ENCODE data around the gene CDR2.
A peak's percentile ranks its signal among the peaks of the same experiment; 100 is the strongest.
"Not testable (repeated sequence)": the region's sequence is repeated elsewhere in the genome, so short reads cannot be mapped to it uniquely, and the experiment has no call there.

Gene CDR2

DNA sequence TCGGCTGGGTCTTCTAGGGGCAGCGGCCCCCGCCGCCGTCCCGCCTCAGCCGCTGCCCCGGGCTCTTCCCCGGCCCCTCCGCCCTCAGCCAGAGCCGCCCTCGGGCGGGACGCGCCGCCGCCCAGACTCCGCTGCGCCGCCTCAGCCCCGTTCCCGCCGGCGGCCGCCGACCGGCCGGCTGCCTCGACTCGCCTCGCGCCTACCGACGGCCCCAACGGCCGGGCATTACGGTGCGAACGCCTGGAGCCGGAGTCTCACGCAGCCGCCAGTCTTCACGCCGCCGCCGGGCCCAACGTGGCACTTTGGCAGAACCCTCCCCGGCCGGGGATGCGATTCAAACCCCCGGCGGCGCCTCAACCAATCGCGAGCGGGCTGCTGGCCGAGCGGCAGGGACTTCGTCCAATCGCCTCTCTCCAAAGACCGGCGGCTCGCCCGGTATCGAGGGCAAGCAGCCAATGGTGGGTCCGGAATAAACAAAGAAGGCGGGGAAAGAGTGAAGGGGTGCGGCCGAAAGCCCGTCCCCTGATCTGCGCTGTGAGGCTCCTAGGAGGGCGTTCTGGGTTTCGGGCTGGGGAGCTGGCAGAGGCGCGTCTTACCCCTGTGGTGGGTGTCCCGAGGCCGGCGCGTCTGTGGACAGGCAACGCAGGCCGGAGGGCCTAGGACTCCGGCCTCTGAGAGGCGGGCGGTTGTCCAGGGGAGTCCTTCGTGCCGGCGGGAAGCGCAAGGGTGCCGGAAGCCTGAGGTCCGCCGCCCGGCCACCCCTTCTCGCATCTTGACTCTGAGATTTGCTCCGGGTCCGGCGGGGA, at the start of gene CDR2:
Gene CDR2 (minus strand): TSS at position 309 of the 806 bp plus-strand sequence. CDS start 310 bp downstream, outside the sequence.
- DNase-seq, result peak; percentile 97

DNA sequence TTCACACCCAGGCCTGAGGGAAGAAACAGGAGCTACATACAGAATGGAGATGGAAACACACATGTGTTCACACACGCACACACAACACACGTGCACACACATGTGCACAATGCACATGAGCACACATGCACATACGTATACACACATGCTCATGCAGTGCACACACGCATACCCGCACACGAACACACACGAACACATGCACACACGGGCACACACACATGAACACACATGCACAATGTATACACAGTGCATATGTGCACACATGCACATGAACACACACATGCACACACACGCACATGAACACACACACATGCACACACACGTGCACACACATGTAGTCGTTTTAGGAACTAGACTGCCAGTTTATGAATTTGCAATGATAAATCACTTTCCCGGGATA, 49.3 kb upstream of the CDR2 start:
- DNase-seq, result no peak

DNA sequence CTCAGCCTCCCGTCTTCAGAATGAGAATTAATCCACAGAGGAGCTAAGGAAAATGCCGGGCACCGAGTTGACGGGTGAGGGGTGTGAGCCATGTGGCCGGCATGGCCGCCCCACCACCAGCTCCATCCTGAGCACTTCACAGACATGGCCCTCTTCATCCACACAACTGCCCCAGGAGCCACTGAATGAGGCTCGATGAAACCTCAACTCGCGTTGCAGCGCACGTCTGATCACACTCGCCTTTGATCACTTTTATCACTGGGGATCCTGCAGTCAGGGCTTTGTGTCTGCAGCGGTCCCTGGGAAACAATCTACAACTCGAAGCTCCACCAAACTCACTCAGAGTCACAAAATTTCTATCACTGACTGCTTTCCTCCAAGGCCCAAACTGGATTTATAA, 46.7 kb upstream of the CDR2 start:
- no peak for DNase-seq

DNA sequence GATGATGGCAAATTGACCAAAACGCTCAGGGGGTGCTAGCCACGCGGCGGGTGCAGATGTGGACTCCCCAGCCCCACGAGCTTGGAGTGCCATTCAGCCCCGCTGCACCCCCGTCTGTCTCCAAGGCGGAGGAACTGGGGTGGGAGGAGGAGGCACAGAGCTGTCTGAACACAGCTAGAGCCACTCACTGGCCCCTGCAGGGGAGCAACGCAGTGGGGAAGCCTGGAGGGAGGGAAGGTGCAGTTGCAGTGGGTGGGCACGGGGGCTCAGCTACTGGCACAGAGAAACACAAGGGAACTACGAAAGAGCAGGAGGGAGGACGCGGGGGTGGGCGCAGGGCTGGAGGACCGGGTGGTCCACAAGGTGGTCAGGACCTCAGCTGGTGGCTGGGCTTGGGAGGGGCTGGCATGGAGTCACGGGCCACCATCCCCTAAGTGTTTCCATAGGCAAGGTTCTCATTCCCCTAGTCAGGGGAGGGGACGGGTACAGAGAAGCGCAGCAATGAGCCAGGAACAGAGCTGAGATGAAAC, 46.3 kb upstream of the CDR2 start:
- DNase-seq, result no peak

DNA sequence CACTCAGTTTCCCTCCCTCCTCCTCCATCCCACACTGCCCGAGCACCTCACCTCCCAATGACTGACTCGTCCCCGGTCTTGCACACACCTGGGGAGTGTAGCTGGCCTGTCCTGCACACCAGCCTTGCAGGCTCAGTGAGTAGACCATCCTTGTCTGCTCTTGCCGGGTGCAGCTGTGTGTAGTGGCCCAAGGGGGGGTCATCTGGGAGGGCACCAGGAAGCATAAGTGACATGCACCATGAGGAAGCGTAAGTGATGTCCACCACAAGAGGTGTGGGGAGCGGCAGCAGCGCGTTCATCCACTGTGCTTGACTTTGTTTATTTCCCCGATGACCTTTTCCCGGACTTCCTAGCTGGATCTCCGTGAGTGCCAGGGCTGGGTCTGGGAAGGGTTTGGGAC, 45.5 kb upstream of the CDR2 start:
- DNase-seq, result no peak

DNA sequence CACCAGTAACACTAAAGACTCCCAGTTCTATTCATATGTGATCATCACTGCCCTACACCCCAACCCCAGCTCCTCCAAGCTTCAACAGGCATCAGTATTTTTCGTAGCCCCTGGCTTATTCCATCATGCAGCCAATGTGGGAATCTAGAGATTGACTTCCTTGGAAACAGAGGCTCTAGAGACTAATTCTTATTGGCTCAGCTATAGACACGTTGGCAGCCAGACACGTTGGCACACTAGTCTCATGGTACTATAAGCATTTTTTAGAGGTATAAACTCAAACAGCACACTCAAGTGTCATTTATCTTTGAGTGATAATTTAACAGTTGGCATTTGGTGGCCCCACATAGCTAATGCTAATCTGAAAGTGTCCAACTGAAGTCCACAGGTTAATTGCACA, 44.4 kb upstream of the CDR2 start:
- DNase-seq, result no peak

DNA sequence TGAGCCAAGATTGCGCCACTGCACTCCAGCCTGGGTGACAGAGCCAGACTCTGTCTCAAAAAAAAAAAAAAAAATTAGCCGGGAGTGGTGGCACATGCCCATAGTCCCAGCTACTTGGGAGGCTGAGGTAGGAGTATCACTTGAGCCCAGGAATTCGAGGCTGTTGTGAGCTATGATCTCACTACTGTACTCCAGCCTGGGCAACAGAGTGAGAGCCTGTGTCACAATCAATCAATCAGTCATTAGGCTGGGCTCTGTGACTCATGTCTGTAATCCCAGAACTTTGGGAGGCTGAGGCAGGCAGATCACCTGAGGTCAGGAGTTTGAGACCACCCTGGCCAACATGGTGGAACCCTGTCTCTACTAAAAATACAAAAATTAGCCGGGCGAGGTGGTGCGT, 43.4 kb upstream of the CDR2 start:
- DNase-seq, result not testable (repeated sequence)

DNA sequence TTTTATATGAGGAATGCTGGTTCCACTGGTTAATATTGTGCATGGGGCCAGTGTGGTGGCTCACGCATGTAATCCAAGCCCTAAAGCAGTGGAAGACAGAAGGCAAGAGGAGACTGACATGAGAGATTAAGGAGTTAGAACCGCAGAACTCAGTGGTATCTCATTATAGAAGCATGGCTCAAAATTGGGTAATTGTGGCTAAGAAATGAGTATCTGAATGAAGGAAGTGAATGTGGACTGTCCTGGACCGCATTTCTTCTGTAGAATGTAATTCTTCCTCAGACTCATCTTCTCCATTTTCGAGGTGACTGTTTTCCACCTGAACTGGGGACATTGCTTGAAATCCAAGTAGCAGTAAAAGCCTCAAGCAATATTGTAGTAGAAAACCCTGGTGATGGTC, 42.6 kb upstream of the CDR2 start:
- no peak for DNase-seq

DNA sequence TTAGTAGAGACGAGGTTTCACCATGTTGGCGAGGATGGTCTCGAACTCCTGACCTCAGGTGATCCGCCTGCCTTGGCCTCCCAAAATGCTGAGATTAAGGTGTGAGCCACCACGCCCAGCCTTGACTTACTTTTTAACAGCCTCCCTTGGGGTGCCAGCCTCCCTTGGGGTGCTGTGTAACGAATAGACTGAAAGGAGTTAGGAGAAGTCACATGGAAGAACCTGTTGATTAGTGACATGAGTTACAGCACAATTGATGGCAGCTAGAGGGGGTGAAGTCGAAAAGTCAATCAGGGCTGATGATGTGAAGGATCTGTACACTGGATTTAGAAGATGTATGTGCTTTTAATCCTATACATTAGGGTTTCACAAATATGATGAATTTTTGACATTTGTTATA, 39.4 kb upstream of the CDR2 start:
- DNase-seq, result no peak

DNA sequence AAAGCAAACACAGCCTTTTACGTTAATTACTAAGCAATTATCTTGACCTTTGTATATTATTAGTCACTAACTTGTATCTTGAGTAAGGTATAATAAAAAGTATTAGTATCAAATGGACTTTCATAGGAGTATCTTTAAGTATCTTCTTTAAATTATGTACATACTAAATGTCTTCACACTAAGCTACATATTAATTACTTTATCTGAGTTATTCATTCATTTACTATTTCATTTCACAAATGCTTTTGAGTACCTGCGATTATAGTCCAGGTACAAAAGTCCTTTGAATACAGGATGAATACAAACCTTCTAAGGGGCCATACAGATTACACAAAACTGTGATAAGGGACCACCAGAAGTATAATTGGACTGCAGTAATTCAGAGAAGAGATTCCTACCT, 33.1 kb upstream of the CDR2 start:
- no peak for DNase-seq

DNA sequence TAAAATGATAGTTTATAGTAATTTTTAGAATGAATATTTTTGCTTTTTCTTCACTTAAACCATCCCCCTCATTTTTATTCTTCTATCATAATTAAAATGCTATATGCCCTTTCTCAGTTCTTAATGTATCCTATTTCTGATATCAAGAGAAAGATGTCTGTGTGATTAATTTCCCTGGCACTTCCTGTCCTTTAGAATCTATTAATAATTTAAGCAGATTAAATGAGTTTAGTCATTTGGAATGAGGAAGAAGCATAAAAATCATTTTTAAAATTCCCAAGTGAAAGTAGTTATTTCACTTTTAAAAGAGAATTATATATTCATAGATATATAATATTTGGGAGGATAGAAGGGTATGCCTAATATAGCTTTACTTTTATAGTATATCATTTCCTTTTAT, 27.8 kb upstream of the CDR2 start:
- peak; percentile 56 for DNase-seq

DNA sequence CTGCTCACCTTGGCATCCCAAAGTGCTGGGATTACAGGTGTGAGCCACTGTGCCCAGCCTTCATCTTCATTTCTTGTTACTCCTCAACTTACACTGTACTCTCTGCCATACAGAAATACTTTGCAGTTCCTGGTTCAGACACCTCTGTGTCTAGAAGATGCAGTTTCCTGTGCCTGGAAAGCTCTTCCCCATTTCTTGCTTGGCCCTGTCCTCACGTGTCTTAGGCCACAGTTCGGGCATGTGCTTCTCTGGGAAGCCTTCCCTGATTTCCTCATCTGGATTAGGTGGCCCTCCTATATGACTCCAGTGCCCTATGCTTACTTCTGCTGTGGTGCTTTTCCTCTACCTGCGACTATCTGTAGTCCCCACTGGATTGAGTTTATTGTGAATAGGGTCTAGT, 26.5 kb upstream of the CDR2 start:
- no peak for DNase-seq

DNA sequence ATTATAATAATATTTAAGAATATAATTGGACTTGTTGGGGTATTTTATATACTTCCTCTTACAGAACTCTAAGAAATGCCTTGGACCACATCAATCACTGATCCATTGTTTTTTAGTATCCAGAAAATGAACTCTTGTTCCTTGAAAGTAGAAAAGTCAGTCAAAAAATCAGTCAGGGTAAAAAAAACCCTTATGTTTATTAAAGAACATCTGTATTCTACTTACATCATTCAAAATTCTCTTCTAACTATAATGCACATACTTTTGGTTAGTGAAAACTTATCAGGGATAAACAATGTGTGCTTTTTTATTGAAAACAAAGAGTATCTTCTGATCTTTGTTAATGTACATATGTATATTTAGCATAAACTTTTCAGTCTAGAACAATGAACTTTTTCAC, 23.5 kb upstream of the CDR2 start:
- DNase-seq, result no peak

DNA sequence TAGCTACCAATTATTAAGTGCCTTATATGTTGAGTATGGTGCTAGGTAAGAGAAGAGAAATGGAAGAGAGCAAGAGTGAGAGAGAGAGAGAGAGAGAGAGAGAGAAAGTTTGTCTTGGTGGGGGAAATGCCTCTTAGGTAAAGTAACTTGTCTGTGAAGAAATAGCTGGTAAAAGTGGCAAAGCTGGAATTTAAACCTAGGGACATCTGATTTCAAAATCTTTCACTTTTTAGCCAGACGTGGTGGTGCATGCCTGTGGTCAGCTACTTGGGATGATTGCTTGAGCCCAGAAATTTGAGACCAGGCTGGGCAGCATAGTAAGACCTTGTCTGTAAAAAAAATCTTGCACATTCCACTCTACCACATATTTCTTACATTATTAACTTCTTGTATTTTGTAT, 23.0 kb upstream of the CDR2 start:
- peak; percentile 78 for DNase-seq

DNA sequence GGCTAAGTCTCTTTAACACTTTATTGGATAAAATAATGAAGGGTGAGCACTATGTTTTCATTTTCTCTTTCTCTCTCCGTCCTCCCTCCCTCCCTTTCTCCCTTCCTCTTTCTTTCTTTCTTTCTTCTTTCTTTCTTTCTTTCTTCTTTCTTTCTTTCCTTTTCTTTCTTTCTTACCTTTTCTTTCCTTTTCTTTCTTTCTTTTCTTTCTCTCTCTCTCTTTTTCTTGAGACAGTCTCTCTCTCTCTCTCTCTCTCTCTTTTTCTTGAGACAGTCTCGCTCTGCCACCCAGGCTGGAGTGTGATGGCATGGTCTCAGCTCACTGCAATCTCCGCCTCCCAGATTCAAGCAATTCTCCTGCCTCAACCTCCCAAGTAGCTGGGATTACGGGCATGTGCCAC, 21.5 kb upstream of the CDR2 start:
- no peak for DNase-seq

DNA sequence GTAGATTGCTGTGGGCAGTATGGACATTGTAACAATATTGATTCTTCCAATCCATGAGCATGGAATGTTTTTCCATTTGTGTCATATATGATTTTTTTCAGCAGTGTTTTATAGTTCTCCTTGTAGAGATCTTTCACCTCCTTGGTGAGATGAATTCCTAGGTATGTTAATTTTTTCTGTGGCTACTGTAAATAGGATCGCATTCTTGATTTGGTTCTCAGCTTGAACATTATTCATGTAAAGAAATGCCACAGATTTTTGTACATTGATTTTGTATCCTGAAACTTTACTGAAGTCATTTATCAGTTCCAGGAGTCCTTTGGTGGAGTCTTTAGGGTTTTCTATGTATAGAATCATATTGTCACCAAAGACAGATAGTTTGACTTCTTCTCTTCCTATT, 19.7 kb upstream of the CDR2 start:
- no peak for DNase-seq

DNA sequence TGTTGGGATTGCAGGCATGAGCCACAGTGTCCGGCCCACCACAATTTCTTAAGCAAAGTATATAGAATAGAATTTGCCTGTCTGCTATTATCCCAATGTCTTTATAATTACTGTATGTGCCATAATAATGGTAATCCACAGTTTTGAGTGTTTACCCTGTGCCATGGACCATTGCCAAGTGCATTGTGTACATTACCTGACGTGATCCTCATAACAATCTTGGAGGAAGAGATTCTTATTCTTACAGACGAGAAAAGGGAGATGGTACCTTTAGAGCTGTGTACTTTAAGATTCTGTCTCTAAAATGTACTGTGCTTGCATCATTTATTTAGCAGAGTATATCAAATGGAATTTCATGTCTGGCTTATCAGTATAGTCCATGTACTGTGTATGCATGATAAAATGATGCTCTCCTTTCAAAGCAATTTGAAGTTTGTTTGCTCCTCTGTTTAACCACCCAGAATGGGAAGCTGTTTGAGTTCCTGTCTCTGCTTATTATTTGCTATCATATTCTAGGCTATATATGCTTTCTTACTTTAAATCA, 13.8 kb upstream of the CDR2 start:
- no peak for DNase-seq

DNA sequence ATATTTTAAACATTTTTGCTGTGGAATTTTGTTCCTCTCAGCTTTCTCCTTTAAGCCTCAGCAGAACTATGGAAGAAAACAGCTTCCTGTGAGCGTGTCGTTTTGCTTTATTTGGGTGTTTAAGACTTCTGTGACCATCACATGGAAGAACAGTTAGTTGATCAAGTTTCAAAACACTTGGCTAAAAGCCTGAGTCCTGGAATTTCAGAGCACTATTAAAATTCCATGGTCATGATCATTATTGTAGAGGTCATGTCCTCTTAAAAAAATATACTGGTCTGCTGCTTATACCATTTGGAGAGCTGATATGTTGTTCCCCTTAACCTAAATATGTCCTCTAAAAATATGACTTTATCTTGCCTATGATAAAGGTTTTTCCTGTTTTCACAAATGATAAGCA, 12.6 kb upstream of the CDR2 start:
- DNase-seq, result peak; percentile 87

DNA sequence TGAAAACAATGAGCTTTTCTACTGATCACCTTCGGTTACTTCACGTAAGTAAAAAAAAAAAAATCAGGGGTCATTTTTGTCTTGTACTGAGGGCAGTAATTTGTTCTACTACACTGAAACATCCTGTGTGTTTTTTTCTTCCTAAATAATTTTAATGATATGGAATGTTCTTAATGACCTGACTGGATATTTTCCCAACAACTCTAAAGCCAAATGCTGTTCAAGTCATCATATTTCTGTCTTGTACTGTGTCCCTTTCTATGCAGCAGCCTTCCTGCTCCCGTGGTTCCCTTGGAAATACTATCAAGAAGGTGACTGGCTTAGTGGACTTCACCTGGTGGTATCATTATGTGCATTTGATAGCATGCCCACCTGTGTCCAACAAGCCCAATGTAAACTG, 10.8 kb upstream of the CDR2 start:
- DNase-seq, result no peak

DNA sequence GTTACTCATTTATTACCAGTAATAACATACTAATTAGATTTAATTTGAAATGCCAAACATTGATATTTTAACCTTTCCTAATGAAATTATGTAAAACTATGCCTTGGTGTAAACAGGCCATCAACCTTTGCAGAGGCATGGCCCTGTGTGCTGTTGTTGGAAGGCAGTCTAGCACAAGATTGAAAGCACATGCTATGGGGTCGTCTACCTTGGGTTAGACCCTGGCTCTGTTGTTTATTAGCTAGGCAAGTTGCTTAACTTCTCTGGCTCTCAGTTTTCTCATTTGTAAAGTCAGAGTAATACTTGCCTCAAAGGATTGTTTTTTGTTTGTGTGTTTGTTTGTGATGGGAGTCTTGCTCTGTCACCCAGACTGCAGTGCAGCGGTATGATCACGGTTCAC, 9.4 kb upstream of the CDR2 start:
- no peak for DNase-seq

DNA sequence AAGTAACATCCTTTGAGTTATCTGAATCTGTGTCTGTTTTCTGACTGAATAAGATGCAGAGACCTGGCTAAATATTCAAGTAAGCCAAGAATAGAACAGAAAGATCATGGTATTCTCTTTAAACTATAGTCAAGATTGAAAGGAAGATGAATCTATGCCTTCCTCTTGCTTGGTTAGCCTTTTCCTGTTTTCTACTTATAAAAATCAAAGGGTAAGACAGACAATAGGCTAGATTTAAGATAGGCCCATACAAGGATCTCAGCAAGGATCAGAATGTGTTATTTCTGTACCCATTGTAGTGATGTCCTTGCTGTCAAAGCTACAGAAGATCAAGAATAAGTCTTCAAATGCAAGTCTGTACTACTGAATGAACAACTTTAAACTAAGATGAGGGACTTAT, 7.0 kb upstream of the CDR2 start:
- no peak for DNase-seq

DNA sequence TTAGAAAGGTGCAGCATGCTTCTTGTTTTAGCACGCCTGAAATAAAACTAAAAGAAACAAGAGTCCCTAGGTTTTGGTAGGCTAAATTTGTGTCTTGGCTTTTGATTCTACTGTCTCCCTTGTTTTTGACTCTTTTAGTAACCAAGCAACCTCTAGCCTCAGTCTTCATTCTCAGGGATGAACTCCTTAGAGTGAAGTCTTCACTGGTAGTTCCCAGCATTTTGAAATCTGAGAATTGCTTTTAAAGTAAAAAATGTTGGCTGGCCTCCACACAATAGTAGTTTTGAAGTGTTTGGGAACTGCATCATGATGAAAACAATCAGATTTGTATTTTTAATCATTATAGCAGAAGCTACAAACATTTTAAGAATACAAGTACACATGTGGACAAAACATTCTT, 6.1 kb upstream of the CDR2 start:
- no peak for DNase-seq

DNA sequence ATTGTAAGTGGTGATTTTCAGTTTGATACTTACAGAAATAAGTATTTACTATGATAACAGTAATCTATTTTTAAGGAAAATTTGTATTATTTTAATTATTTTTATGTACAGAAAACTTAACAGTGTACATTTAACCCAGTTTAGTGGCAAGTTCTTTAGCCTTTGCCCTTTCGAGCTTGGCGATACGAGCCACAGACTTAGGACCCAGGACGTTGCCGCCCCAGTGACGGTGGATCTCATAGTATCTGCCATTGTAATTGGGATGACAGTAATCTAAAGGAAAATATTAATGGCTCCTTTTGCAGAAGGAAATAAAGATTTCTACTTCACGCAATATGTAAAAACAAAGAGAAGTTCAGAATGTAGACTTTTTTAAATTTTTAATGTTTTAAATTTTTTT, 5.2 kb upstream of the CDR2 start:
- no peak for DNase-seq

DNA sequence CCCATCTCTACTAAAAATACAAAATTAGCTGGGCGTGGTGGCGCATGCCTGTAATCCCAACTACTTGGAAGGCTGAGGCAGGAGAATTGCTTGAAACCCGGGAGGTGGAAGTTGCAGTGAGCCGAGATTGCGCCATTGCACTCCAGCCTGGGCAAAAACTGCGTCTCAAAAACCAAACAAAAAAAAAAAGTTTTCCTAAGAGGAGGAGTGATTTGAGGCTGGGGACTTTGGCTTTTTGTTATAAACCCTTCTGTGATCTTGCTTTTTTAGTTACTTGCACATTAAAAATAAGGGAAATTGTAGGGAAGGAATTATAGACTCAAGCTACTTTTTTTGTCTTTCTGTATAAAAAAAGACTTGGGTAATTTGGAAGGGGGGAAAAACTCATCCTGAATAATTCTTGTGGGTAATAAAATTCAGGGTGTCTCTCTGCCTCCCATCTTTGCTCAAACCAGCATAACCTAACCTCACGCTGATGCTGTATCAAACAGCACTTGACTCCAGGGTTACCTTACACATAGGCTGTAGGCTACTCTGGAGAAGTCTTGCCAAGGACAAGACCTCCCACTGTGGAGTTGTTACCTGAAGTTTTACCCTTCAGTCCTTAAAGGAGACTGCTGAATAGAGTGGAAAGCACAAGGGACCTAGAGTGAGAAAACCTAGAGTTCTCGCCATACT, 1.7 kb upstream of the CDR2 start:
- DNase-seq, result no peak
